D721Med (cell line): Measurements from ENCODE around the gene TPST2.

ENCODE experiments used
- DNase-seq: peaks from one replicate; pipeline ENCODE4 v3.0.0; 2011; ENCODE audit warnings: low spot score; ENCODE audit not compliant: insufficient read length
- FAIRE-seq: peaks from 2 replicates; lab custom pipeline; 2011; peaks lifted over from hg19 to GRCh38; lab: Jason Lieb, UNC
- CTCF ChIP-seq: IDR thresholded peaks from 2 replicates; pipeline ENCODE4 v1.5.1; 2012; ENCODE audit warnings: mild to moderate bottlenecking, control low read depth; ENCODE audit not compliant: insufficient read depth; ENCODE audit errors: missing control alignments

The TPST2 gene

GRCh38 chr22:26573026-26573662 is 16.8 kb downstream of the TPST2 start:
- no peak for FAIRE-seq

GRCh38 chr22:26570864-26571525 is 18.9 kb downstream of the TPST2 start:
- no peak for TF ChIP-seq CTCF
- DNase-seq: no peak
- FAIRE-seq: no peak

More at GRCh38 chr22:26573026-26573662, 16.8 kb downstream of the TPST2 start:
- TF ChIP-seq CTCF: no peak
- no peak for DNase-seq

GRCh38 chr22:26570115-26570514 is 19.8 kb downstream of the TPST2 start:
- FAIRE-seq: no peak

GRCh38 chr22:26568207-26568706 is 21.7 kb downstream of the TPST2 start:
- FAIRE-seq: no peak
- TF ChIP-seq CTCF: no peak
- DNase-seq: no peak

More at GRCh38 chr22:26570115-26570514, 19.8 kb downstream of the TPST2 start:
- TF ChIP-seq CTCF: no peak
- no peak for DNase-seq

GRCh38 chr22:26567610-26568009 is 22.3 kb downstream of the TPST2 start:
- no peak for DNase-seq
- no peak for FAIRE-seq
- TF ChIP-seq CTCF: no peak

GRCh38 chr22:26566994-26567393 is 22.9 kb downstream of the TPST2 start:
- DNase-seq (no peak), FAIRE-seq (no peak)
- no peak for TF ChIP-seq CTCF

GRCh38 chr22:26565889-26566288 is 24.0 kb downstream of the TPST2 start:
- no peak for TF ChIP-seq CTCF
- FAIRE-seq (no peak), DNase-seq (no peak)
